Testis (tissue), 3 donors: ENCODE measurements around the gene HDAC3. TPM values are rescaled to one million over a fixed set of nuclear protein-coding genes. Genes with fewer than 3 reads are reported as not detected.

ENCODE experiments used
- DNase-seq: peaks from one replicate; pipeline ENCODE4 v3.0.0-alpha.2; 2019
- H3K27ac ChIP-seq, 2 donors: fragments of 200-600 bp; sonication (generic); one replicate each; pipeline ENCODE4 v1.5.1; 2019
- H3K27me3 ChIP-seq: fragments of 200-600 bp; sonication (generic); one replicate; pipeline ENCODE4 v1.5.1; 2019
- H3K36me3 ChIP-seq: fragments of 200-600 bp; sonication (generic); one replicate; pipeline ENCODE4 v1.5.1; 2017; ENCODE audit warnings: low read depth; ENCODE audit errors: missing control alignments
- H3K4me1 ChIP-seq: fragments of 200-600 bp; sonication (generic); one replicate; pipeline ENCODE4 v1.5.1; 2019
- H3K4me3 ChIP-seq, 2 donors: fragments of 200-600 bp; sonication (generic); one replicate each; pipeline ENCODE4 v1.5.1; 2017 to 2019
- H3K9me3 ChIP-seq: fragments of 200-600 bp; sonication (generic); one replicate; pipeline ENCODE4 v1.5.1; 2017
- POLR2A ChIP-seq: fragments of 450-650 bp; IDR thresholded peaks from one replicate; pipeline ENCODE4 v1.6.1; 2017; ENCODE audit warnings: antibody characterized with exemption, mild to moderate bottlenecking, moderate library complexity
- WGBS, 2 donors: methylation state at CpG; one replicate each; pipeline ENCODE4 v1.1.5; 2018; 5-methylcytosine and 5-hydroxymethylcytosine counted together
- intact Hi-C: fragments of 100-400 bp; cut with DNase I; formaldehyde crosslinking; loops from one replicate; pipeline ENCODE4 v1.15.1; 2023; ENCODE audit warnings: low total_unique reads
- polyA plus RNA-seq: library from polyadenylated mRNA; stranded (reverse); fragments of 350-450 nt; fragmentation: Illumina TruSeq; extraction: RNeasy Lipid Tissue Mini Kit (QIAGEN cat#74804); gene quantifications from one replicate; pipeline ENCODE4 v1.2.3, GENCODE V29; 2014; ENCODE audit warnings: low read depth, low replicate concordance; ENCODE audit not compliant: insufficient read depth
- total RNA-seq, 2 donors: library from RNA; depleted of rRNA; stranded (reverse); fragments of >200 nt; gene quantifications; one replicate each; pipeline ENCODE4 v1.2.3, GENCODE V29; 2016
- TF ChIP-seq, protein P1 (sequence below), 3 experiments: fragments of 450-650 bp in 2 of 3; fragments of 200-600 bp in 1 of 3; sonication (generic) in 1 of 3; IDR thresholded peaks; one replicate each; pipeline ENCODE4 v1.5.1; 2016 to 2019; ENCODE audit warnings: antibody characterized with exemption in 3 of 3, mild to moderate bottlenecking in 2 of 3, moderate library complexity in 1 of 3

Gene HDAC3
- total and polyA plus RNA-seq, 3 donors from 2014 or later = 57.3 to 76.5 (median 63.9) TPM

DNA sequence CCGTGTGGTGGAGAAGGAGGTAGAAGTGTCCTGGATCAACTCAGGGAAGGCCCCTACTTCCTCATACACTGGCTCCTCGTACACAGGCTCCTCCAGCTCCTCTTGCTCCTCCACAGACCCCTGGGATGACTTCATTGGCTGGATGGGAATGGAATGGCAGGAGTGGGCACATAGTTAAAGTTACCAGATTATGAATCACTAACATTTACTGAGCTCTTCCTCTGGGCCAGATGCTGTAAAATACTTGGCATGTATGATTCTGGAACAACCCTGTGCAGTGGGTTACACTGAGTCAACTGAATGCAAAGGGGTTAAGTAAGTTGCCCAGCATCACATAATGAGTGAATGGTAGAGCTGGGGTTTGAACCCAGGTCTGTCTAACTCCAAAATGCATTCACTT, 17.6 kb upstream of the HDAC3 start:
- intact Hi-C loops = no loop called here
- Histone ChIP-seq H3K27ac (no peak overlapping the region), H3K27me3 (no peaks in the 10 kb centered on the region), H3K4me1 (peaks cover 5% of the 10 kb centered on the region), H3K9me3 (no peaks in the 10 kb centered on the region), H3K36me3 (no peaks in the 10 kb centered on the region), H3K4me3 (no peak overlapping the region)
- TF ChIP-seq, protein P1, sequence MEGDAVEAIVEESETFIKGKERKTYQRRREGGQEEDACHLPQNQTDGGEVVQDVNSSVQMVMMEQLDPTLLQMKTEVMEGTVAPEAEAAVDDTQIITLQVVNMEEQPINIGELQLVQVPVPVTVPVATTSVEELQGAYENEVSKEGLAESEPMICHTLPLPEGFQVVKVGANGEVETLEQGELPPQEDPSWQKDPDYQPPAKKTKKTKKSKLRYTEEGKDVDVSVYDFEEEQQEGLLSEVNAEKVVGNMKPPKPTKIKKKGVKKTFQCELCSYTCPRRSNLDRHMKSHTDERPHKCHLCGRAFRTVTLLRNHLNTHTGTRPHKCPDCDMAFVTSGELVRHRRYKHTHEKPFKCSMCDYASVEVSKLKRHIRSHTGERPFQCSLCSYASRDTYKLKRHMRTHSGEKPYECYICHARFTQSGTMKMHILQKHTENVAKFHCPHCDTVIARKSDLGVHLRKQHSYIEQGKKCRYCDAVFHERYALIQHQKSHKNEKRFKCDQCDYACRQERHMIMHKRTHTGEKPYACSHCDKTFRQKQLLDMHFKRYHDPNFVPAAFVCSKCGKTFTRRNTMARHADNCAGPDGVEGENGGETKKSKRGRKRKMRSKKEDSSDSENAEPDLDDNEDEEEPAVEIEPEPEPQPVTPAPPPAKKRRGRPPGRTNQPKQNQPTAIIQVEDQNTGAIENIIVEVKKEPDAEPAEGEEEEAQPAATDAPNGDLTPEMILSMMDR (IDR thresholded peaks at IDR 0.05) = no peak
- no peak for TF ChIP-seq POLR2A
- WGBS, 2 donors = 88 to 94% methylated on average over 2 of the region's 2 CpGs
- no peak for DNase-seq

DNA sequence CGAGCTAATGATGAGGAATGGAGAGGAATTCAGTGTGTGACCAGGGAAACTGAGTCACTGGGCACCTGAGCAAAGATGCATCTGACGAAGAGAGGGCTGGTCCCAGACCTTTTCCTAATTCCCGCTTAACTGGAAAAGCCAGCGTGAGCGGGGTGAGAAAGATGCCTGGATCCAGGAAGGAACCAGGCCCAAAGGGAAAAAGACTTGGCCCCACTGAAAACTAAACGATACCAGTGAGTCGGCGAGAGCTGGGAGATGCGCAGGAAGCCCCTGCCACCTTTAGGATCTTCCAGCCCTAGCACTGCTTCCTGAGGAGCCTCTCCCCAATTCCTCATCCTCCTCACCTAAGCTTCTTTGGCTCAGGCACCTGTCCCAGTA, 15.1 kb upstream of the HDAC3 start:
- H3K4me1 ChIP-seq = peaks cover 5% of the 10 kb centered on the region
- 49 to 52% methylated on average over 8 to 9 of the region's 9 CpGs for WGBS, 2 donors
- TF ChIP-seq, protein P1 (IDR thresholded peaks at IDR 0.05) = no peak
- no peak for TF ChIP-seq POLR2A

DNA sequence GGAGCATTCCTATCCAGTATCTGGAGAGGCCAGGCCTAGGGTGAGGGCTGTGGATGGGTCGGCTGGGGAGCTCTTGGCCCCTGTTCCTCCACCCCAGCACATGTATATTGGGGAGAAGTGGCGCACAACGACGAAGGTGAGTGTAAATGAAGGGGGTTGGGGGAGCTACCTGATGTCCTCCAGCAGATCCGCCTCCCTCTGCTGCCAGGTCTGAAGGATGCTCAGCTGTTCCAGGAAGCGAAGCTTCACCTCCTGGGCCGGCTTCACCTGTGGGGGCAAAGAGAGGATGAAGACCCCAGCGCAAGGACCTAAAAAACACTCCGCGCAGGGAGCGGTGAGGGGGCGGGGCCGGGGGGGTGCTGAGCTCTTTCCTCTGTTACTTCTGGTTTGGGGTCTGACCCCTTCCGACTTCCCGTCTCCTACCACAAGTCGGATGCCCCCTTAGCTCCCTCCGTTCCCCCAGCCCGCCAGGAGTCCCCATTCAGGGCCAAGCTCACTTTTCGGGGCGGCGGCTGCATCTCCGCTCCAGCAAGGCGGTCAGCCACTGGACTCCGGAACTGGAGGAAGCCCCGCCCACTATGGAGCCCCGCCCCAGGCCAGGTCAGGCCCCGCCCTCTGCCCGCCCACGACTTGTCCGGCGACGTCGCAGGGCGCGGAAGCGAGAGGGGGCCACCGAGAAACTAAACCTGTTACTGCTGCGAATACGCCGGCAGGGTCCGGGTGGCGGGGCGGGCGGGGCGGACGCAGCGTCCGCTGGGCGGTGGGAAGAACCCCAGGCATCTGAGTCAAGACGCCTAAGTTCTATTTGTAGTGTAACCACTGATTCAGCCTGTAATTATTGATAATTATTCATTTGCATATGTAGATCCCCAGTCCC, 14.4 kb upstream of the HDAC3 start, which contains the start of gene FCHSD1:
TSS of gene FCHSD1 (minus strand) at position 568 of the 877 bp plus-strand sequence. CDS start at position 518, 50 bp downstream.
- no peak within 1 kb of the TSS for H3K27ac ChIP-seq
- H3K4me1 ChIP-seq = peaks cover 5% of the 10 kb centered on the region
- H3K4me3 ChIP-seq = peak within 1 kb of the TSS; percentile 44 to 59
- no peaks in the 10 kb centered on the region for H3K27me3 ChIP-seq
- H3K36me3 ChIP-seq = no peaks in the 10 kb centered on the region
- WGBS, 2 donors = 4 to 17% methylated on average over 14 to 50 of the region's 50 CpGs
- no peak for TF ChIP-seq POLR2A
- TF ChIP-seq, protein P1 (IDR thresholded peaks at IDR 0.05) = no peak
- intact Hi-C loops = no loop called here
- DNase-seq = peak; percentile 90
- no peaks in the 10 kb centered on the region for H3K9me3 ChIP-seq

More for the DNA sequence above, 15.1 kb upstream of the HDAC3 start:
- intact Hi-C loops = no loop called here
- H3K9me3 ChIP-seq = no peaks in the 10 kb centered on the region
- peak overlapping the region; percentile 44 to 59 for H3K4me3 ChIP-seq
- no peaks in the 10 kb centered on the region for H3K27me3 ChIP-seq
- DNase-seq = no peak
- no peak overlapping the region for H3K27ac ChIP-seq
- no peaks in the 10 kb centered on the region for H3K36me3 ChIP-seq

DNA sequence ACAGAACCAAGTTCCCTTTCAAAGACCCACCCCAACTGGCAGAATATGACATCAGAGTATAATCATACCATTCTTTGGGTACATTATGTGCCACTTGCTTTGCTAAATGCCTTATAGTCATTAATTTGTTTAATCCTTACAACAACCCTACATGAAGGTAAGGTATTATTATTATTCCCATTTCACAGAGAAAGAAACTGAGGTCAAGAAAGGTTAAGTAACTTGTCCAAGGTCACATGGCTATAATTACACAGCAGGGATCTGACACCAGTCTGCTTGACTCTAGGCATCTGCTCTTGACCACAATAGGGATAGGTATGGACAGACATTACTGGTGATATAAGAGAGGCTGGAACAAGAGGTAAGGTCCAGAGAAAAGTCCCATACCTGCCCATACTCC, 13.3 kb upstream of the HDAC3 start:
- H3K4me3 ChIP-seq = no peak overlapping the region
- no peaks in the 10 kb centered on the region for H3K27me3 ChIP-seq
- no peak for TF ChIP-seq POLR2A
- TF ChIP-seq, protein P1 (IDR thresholded peaks at IDR 0.05) = no peak
- H3K27ac ChIP-seq = no peak overlapping the region
- no peak for DNase-seq
- H3K4me1 ChIP-seq = peaks cover 5% of the 10 kb centered on the region
- no peaks in the 10 kb centered on the region for H3K36me3 ChIP-seq
- no peaks in the 10 kb centered on the region for H3K9me3 ChIP-seq
- intact Hi-C loops = no loop called here
